ENCODE measurements around the gene MRRF. TPM values are rescaled to one million over a fixed set of nuclear protein-coding genes. Genes with fewer than 3 reads are reported as not detected.

Gene MRRF
- total RNA-seq, 4 donors from 2014 or later = 33.2 to 55.7 (median 47.2) TPM

DNA sequence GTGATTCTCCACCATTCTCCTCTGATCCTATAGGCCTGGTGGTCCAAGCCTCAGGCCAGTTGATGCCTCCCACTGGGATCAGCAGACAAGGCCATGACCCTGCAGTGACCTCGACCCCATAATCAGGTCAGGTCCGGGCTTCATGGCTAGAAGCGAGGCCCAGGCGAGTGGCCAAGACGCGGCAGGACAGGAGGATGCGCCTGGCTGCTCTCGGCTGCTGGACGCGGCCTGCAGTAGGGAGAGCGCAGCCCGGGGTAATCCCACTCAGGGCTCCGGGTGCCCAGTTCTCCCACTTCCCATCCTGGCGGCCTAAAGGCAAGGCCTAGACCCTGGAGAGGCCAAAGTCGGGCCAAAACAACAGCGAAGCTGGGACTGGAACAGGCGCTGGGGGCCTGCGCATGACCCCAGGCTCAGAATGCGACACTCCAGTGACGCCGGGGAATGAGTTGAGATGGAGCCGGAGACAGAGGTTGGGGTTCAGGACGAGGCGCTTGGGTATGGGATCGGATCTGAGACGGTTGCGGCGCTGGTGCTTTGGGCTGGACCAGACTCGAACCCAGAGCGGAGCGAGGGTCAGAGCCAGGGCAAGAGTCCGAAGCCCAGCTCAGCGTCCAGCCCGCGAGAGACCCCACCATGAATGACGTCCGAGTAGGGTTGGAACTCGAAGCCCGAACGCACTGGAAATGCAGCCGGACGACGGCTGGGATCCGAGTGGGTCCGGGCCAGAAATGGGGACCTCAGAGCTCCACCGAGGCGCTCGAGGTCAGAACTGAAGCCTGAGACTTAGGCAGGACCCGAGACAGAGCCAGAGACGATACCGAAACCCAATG, 39.2 kb upstream of the MRRF start:
- peaks cover under 1 to 19% of the 10 kb centered on the region in 2 donors for H3K4me1 ChIP-seq
- in situ Hi-C loops (cut with MboI; ENCODE audit: low sequenced_read_pairs in 4 of 4) (no loop called here), intact Hi-C loops (cut with DNase I; ENCODE audit: low total_unique reads) (no loop called here)
- H3K4me3 ChIP-seq = peak overlapping the region in 2 of 4 donors; percentile 3 to 49
- no peaks in the 10 kb centered on the region for H3K36me3 ChIP-seq
- DNase-seq = no peak
- H3K27ac ChIP-seq = no peak overlapping the region
- no peak for ATAC-seq
- H3K27me3 ChIP-seq = peaks cover 71 to 85% (median 74%) of the 10 kb centered on the region in 3 donors
- TF ChIP-seq, protein P1, sequence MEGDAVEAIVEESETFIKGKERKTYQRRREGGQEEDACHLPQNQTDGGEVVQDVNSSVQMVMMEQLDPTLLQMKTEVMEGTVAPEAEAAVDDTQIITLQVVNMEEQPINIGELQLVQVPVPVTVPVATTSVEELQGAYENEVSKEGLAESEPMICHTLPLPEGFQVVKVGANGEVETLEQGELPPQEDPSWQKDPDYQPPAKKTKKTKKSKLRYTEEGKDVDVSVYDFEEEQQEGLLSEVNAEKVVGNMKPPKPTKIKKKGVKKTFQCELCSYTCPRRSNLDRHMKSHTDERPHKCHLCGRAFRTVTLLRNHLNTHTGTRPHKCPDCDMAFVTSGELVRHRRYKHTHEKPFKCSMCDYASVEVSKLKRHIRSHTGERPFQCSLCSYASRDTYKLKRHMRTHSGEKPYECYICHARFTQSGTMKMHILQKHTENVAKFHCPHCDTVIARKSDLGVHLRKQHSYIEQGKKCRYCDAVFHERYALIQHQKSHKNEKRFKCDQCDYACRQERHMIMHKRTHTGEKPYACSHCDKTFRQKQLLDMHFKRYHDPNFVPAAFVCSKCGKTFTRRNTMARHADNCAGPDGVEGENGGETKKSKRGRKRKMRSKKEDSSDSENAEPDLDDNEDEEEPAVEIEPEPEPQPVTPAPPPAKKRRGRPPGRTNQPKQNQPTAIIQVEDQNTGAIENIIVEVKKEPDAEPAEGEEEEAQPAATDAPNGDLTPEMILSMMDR (IDR thresholded peaks at IDR 0.05 in 4 of 5, conservative IDR thresholded peaks at IDR 0.05 in 1 of 5) = no peak
- no peak for TF ChIP-seq POLR2A (IDR thresholded peaks at IDR 0.05)
- H3K9me3 ChIP-seq = no peaks in the 10 kb centered on the region

DNA sequence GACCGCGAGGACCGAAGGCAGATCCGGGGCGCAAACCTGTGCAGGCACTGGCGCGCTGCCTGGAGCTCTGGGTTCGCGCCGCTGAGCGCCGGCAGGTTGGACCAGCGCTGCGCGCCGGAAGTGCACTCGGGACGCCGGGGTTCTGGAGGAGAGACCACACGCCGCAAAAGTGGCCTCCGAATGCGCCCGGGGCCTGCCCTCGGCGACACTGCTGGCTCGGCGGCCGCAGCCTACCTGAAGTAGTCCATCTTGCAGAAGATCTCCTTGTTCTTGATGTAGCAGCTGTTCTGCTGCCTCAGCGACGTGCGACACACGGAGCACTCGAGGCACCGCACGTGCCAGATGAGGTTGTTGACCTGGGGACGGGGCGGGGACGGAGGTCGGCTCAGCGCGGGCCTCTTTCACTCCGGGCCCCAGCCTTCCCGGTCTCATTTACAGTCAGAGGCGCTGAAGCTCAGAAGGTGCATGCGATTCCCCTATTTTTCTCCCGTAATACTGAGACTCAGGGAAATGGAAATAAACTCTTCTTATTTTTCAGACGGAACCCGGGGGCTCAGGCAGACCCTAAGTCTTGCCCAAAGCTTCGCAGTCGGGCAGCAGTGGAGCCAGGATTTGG, 38.4 kb upstream of the MRRF start:
- H3K36me3 ChIP-seq = no peaks in the 10 kb centered on the region
- ATAC-seq (no peak), DNase-seq (no peak)
- H3K9me3 ChIP-seq = no peaks in the 10 kb centered on the region
- in situ Hi-C loops (cut with MboI; ENCODE audit: low sequenced_read_pairs in 4 of 4) (no loop called here), intact Hi-C loops (cut with DNase I; ENCODE audit: low total_unique reads) (no loop called here)
- H3K27me3 ChIP-seq = peaks cover 67 to 80% (median 73%) of the 10 kb centered on the region in 3 donors
- H3K27ac ChIP-seq = no peak overlapping the region
- peak overlapping the region in 2 of 4 donors; percentile 3 to 49 for H3K4me3 ChIP-seq
- H3K4me1 ChIP-seq = peaks cover 0 to 19% of the 10 kb centered on the region in 2 donors
- no peak for TF ChIP-seq POLR2A (IDR thresholded peaks at IDR 0.05)

DNA sequence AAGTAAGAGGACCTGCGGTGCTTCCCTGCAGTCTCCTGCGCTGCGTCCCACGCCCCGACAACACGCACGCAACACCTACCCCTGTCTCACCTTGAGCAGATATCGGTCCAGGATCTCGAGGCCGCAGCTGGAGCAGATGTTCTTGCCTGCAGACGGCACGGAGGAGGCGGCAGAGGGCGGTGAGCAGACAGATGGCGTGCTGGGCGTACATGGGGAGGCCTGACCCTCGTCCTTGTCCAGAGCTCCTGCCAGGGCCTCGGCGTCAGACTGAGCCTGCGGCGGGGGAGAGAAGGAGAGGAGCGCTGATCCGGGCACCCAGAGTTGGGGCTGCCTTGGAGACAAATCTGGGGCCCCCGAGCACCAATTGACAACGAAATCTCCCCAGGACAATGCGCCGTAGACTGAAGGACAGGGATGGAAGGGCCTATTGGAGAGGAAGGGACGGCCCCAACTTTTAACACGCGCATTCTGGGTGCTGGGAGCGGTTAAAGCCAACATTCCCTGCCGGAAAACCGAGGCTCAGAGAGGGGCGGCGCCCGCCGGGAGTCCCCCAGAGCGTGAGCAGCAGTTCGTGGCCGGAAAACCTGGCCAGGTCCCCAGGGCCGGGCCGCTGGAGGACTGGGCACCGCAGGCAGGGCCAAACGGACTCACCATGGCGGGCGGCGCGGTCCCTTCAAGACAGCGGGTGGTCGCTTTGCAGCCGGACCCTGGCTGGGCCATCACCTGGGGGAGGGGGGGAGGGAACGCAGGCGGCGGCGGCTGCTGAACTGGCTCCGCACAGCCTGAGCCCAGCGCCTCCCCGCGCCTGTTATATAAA, 37.7 kb upstream of the MRRF start:
- Histone ChIP-seq H3K4me3 (peak overlapping the region; percentile 22 to 57 (median 44)), H3K4me1 (peaks cover 0 to 19% of the 10 kb centered on the region in 2 donors), H3K27ac (no peak overlapping the region), H3K9me3 (no peaks in the 10 kb centered on the region), H3K36me3 (no peaks in the 10 kb centered on the region), H3K27me3 (peaks cover 60 to 73% (median 66%) of the 10 kb centered on the region in 3 donors)
- ATAC-seq (no peak), DNase-seq (no peak)
- in situ Hi-C loops (cut with MboI; ENCODE audit: low sequenced_read_pairs in 4 of 4) = no loop called here
- TF ChIP-seq POLR2A (IDR thresholded peaks at IDR 0.05) = no peak
- TF ChIP-seq, protein P1 (IDR thresholded peaks at IDR 0.05 in 4 of 5, conservative IDR thresholded peaks at IDR 0.05 in 1 of 5) = no peak
- intact Hi-C loops (cut with DNase I; ENCODE audit: low total_unique reads) = no loop called here

DNA sequence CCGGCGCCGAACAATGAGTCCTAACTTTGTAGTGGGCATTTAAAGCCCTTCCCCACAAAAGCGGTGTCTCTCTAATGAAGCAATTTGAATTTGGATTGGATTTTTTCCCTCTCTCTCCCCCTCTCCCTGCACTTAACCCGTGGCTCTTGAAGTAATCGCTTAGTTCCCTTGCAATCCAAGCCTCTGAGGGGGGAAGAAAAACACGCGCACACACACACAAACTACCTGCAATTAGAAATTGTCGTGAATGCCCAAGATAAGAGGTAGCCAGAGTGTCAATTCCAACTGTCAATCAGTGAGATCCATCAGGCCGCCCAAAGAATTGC, 37.1 kb upstream of the MRRF start:
- H3K36me3 ChIP-seq = no peaks in the 10 kb centered on the region
- peak overlapping the region; percentile 22 to 57 (median 44) for H3K4me3 ChIP-seq
- TF ChIP-seq, protein P1 (IDR thresholded peaks at IDR 0.05 in 4 of 5, conservative IDR thresholded peaks at IDR 0.05 in 1 of 5) = no peak
- no peak for TF ChIP-seq POLR2A (IDR thresholded peaks at IDR 0.05)
- DNase-seq (no peak), ATAC-seq (no peak)
- H3K4me1 ChIP-seq = peaks cover 0 to 19% of the 10 kb centered on the region in 2 donors
- intact Hi-C loops (cut with DNase I; ENCODE audit: low total_unique reads) = no loop called here
- in situ Hi-C loops (cut with MboI; ENCODE audit: low sequenced_read_pairs in 4 of 4) = no loop called here
- H3K27me3 ChIP-seq = peaks cover 56 to 69% (median 60%) of the 10 kb centered on the region in 3 donors
- H3K9me3 ChIP-seq = no peaks in the 10 kb centered on the region
- no peak overlapping the region for H3K27ac ChIP-seq
